ENCODE measurements around the gene EIF3I. TPM values are rescaled to one million over a fixed set of nuclear protein-coding genes. Genes with fewer than 3 reads are reported as not detected.
"Not testable (repeated sequence)": the region's sequence is repeated elsewhere in the genome, so short reads cannot be mapped to it uniquely, and the experiment has no call there.

The EIF3I gene
- total RNA-seq, 3 donors from 2014 or later: 404 to 436 (median 434) TPM

GRCh38 chr1:32256473-32257226 lies 34.4 kb downstream of the EIF3I start:
- Mint-ChIP-seq H3K9me3 (no peaks in the 10 kb centered on the region), H3K4me3 (peak overlapping the region; percentile 77), H3K4me1 (ENCODE audit: low read depth) (peaks cover 53% of the 10 kb centered on the region), H3K36me3 (ENCODE audit: insufficient read depth) (peaks cover 9% of the 10 kb centered on the region), H3K27me3 (ENCODE audit: low read depth) (no peaks in the 10 kb centered on the region)
- DNase-seq: no peak
- ATAC-seq: peak; percentile 19 to 30

- Mint-ChIP-seq H3K4me3 (peak overlapping the region; percentile 77), H3K36me3 (ENCODE audit: insufficient read depth) (peaks cover 6% of the 10 kb centered on the region)
Observed at GRCh38 chr1:32257227-32257508, 35.0 kb downstream of the EIF3I start.

DNA sequence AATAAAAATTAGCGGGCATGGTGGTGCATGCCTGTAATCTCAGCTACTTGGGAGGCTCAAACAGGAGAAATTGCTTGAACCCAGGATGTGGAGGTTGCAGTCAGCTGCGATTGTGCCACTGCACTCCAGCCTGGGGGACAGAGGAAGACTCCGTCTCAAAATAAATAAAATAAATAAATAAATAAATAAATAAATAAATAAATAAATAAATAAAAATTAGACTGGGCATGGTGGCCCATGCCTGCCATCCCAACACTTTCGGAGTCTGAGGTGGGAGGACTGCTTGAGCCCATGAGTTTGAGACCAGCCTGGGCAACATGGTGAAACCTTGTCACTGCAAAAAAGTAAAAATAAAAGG lies 41.0 kb downstream of the EIF3I start:
- not testable (repeated sequence) for H3K4me3 Mint-ChIP-seq; H3K27me3 Mint-ChIP-seq (ENCODE audit: low read depth); ATAC-seq; DNase-seq; H3K9me3 Mint-ChIP-seq
- peaks cover 45% of the 10 kb centered on the region for H3K4me1 Mint-ChIP-seq (ENCODE audit: low read depth)
- peaks cover 12% of the 10 kb centered on the region for H3K36me3 Mint-ChIP-seq (ENCODE audit: insufficient read depth)

More at GRCh38 chr1:32257227-32257508, 35.0 kb downstream of the EIF3I start:
- DNase-seq (no peak), ATAC-seq (no peak)
- Mint-ChIP-seq H3K4me1 (ENCODE audit: low read depth) (peaks cover 49% of the 10 kb centered on the region), H3K9me3 (no peaks in the 10 kb centered on the region), H3K27me3 (ENCODE audit: low read depth) (no peaks in the 10 kb centered on the region)

DNA sequence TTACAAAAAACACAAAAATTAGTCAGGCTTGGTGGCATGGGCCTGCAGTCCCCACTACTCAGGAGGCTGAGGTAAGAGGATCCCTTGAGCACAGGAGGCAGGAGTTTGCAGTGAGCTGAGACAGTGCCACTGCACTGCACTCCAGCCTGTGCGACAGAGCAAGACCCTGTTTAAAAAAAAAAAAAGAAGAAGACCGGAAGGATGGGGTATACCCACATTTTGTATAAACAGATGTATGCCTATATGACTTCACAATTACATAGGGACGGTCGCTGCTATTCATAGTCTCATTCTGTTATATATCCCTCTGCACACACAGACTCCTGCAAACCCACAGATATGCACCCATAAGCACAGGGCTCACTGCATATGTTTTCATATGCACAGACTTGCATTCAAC lies 41.5 kb downstream of the EIF3I start:
- Mint-ChIP-seq H3K4me3 (peak overlapping the region; percentile 34), H3K27me3 (ENCODE audit: low read depth) (no peaks in the 10 kb centered on the region), H3K4me1 (ENCODE audit: low read depth) (peaks cover 44% of the 10 kb centered on the region)

GRCh38 chr1:32265846-32266245 lies 43.6 kb downstream of the EIF3I start:
- ATAC-seq (no peak), DNase-seq (no peak)
- peaks cover 43% of the 10 kb centered on the region for H3K4me1 Mint-ChIP-seq (ENCODE audit: low read depth)
- no peaks in the 10 kb centered on the region for H3K27me3 Mint-ChIP-seq (ENCODE audit: low read depth)
- peaks cover 6% of the 10 kb centered on the region for H3K36me3 Mint-ChIP-seq (ENCODE audit: insufficient read depth)
- no peak overlapping the region for H3K4me3 Mint-ChIP-seq
- no peaks in the 10 kb centered on the region for H3K9me3 Mint-ChIP-seq

More for the DNA sequence above, 41.5 kb downstream of the EIF3I start:
- peaks cover 12% of the 10 kb centered on the region for H3K36me3 Mint-ChIP-seq (ENCODE audit: insufficient read depth)
- DNase-seq (no peak), ATAC-seq (peak; percentile 53 to 60)
- no peaks in the 10 kb centered on the region for H3K9me3 Mint-ChIP-seq

DNA sequence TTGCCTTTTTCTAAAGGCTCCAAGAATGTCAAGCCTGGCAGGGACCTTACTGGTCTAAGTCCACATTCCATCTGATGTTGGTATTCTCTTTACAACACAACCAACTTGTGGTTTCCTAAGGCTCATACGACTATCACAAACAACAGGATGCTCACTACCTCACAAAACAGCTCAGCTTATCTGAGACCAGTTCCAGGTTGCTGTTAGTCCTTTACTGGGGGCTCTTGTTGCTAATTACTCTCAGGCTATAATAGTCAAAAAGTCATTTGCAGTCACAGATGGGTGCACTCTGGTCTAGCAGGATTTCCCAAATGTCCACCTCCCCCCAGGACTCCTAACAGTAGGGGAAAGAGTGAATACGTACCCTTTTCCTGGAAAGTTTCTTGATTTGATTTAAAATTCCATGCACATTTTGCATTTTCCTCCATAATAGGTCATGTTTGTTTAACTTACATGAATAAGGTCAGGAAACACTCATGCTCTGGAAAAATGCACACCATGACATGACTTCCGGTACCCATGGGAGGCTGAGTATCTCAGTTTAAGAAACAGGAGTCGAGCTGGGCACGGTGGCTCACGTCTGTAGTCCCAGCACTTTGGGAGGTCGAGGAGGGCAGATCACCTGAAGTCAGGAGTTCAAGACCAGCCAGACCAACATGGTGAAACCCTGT lies 44.8 kb downstream of the EIF3I start:
- no peaks in the 10 kb centered on the region for H3K27me3 Mint-ChIP-seq (ENCODE audit: low read depth)
- no peaks in the 10 kb centered on the region for H3K9me3 Mint-ChIP-seq
- ATAC-seq: peak; percentile 24 to 34
- peaks cover 55% of the 10 kb centered on the region for H3K4me1 Mint-ChIP-seq (ENCODE audit: low read depth)
- H3K36me3 Mint-ChIP-seq (ENCODE audit: insufficient read depth): peaks cover 6% of the 10 kb centered on the region
- DNase-seq: no peak
- H3K4me3 Mint-ChIP-seq: peak overlapping the region; percentile 63

- H3K36me3 Mint-ChIP-seq (ENCODE audit: insufficient read depth): peaks cover 13% of the 10 kb centered on the region
- H3K4me1 Mint-ChIP-seq (ENCODE audit: low read depth): peaks cover 64% of the 10 kb centered on the region
- no peak overlapping the region for H3K4me3 Mint-ChIP-seq
- H3K9me3 Mint-ChIP-seq: no peaks in the 10 kb centered on the region
- DNase-seq: no peak
- no peak for ATAC-seq
- no peaks in the 10 kb centered on the region for H3K27me3 Mint-ChIP-seq (ENCODE audit: low read depth)
Observed at GRCh38 chr1:32269744-32270143, 47.5 kb downstream of the EIF3I start.

DNA sequence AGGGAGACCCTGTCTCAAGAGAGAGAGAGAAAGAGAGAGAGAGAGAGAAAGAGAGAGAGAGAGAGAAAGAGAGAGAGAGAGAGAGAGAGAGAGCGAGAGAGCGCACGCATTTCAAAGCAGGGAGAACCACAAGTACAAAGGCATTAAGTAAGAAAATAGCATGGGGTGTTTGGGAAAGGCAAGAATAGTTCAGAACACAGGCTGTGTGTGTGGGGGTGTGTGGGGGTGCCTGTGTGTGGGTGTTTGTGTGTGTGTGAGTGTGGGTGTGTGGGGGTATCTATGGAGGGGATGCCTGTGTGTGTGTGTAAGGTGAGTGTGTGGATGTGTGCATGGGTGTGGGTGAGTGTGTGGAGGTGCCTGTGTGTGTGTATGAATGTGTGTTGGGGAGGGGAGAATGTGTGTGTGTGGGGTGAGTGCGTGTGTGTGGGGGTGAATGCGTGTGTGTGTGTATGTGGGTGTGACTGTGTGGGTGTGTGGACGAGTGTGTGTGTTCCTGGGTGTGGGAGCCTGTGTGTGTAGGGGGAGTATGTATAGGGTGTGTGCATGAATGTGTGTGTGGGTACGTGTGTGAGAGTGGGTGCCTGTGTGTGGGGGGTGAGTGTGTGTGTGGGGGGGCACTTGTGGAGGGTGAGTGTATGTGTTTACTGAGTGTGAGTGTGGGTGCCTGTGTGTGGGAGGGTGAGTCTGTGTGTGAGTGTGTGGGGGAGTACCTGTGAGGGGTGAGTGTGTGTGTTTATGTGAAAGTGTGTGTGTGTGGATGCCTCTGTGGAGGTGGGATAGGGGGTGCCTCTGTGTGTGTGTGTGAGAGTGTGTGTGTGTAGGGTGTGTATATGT lies 50.6 kb downstream of the EIF3I start:
- DNase-seq (peak; percentile 41), ATAC-seq (peak; percentile 16 to 38)
- Mint-ChIP-seq H3K4me3 (peak overlapping the region; percentile 67), H3K9me3 (no peaks in the 10 kb centered on the region), H3K36me3 (ENCODE audit: insufficient read depth) (peaks cover 11% of the 10 kb centered on the region), H3K4me1 (ENCODE audit: low read depth) (peaks cover 55% of the 10 kb centered on the region), H3K27me3 (ENCODE audit: low read depth) (no peaks in the 10 kb centered on the region)

- no peaks in the 10 kb centered on the region for H3K27me3 Mint-ChIP-seq (ENCODE audit: low read depth)
- ATAC-seq: peak; percentile 85 to 90
- H3K4me3 Mint-ChIP-seq: peak overlapping the region; percentile 67
- H3K4me1 Mint-ChIP-seq (ENCODE audit: low read depth): peaks cover 55% of the 10 kb centered on the region
- peaks cover 13% of the 10 kb centered on the region for H3K36me3 Mint-ChIP-seq (ENCODE audit: insufficient read depth)
- no peaks in the 10 kb centered on the region for H3K9me3 Mint-ChIP-seq
- DNase-seq: peak; percentile 84
Observed at GRCh38 chr1:32273391-32274208, 51.4 kb downstream of the EIF3I start.

- ATAC-seq (no peak), DNase-seq (no peak)
- peaks cover 25% of the 10 kb centered on the region for H3K36me3 Mint-ChIP-seq (ENCODE audit: insufficient read depth)
- H3K27me3 Mint-ChIP-seq (ENCODE audit: low read depth): no peaks in the 10 kb centered on the region
- peak overlapping the region; percentile 38 for H3K4me3 Mint-ChIP-seq
- H3K9me3 Mint-ChIP-seq: no peaks in the 10 kb centered on the region
- H3K4me1 Mint-ChIP-seq (ENCODE audit: low read depth): peaks cover 48% of the 10 kb centered on the region
Observed at GRCh38 chr1:32274646-32275340, 52.6 kb downstream of the EIF3I start.

DNA sequence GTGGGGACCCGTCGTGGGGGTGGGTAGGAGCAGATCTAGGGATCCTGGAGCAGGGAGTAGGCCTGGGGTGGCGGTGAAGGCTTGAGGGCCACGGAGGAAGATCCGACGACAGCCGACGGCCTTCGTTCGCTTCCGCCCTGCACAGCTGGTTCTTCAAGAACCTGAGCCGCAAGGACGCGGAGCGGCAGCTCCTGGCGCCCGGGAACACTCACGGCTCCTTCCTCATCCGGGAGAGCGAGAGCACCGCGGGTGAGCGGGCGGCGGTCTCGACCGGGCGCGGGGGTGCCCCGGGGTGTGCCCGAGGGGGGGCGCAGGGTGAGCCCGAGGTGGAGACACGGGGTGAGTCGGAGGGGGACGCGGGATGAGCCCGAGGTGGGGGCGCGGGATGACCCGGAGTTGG lies 53.2 kb downstream of the EIF3I start:
- Mint-ChIP-seq H3K36me3 (ENCODE audit: insufficient read depth) (peaks cover 29% of the 10 kb centered on the region), H3K27me3 (ENCODE audit: low read depth) (no peaks in the 10 kb centered on the region), H3K9me3 (no peaks in the 10 kb centered on the region), H3K4me3 (no peak overlapping the region), H3K4me1 (ENCODE audit: low read depth) (peaks cover 46% of the 10 kb centered on the region)
- ATAC-seq (no peak), DNase-seq (no peak)

GRCh38 chr1:32276032-32276782 lies 54.0 kb downstream of the EIF3I start:
- Mint-ChIP-seq H3K4me3 (no peak overlapping the region), H3K4me1 (ENCODE audit: low read depth) (peaks cover 42% of the 10 kb centered on the region), H3K36me3 (ENCODE audit: insufficient read depth) (peaks cover 29% of the 10 kb centered on the region), H3K27me3 (ENCODE audit: low read depth) (no peaks in the 10 kb centered on the region), H3K9me3 (no peaks in the 10 kb centered on the region)
- DNase-seq (no peak), ATAC-seq (no peak)
